WTC11 (cell line): Measurements from ENCODE around the gene DCUN1D3. TPM values are rescaled to one million over a fixed set of nuclear protein-coding genes. Genes with fewer than 3 reads are reported as not detected.

Experiments
- ATAC-seq: fragments of 200-7000 bp; cut with Tn5 transposase; 2 replicates; pipeline ENCODE4 v1.10.0; 2021; ENCODE audit warnings: mild to moderate bottlenecking, moderate library complexity
- CTCF ChIA-PET: fragments of 300-600 bp; sonication (Branson Sonifier 250); formaldehyde crosslinking; loops from one replicate; lab custom pipeline; 2021; ENCODE audit warnings: antibody characterized with exemption; lab: Charles Lee
- POLR2A ChIA-PET: fragments of 350-600 bp; sonication (Branson Sonifier 250); formaldehyde crosslinking; loops from one replicate; lab custom pipeline; 2021; ENCODE audit warnings: antibody characterized with exemption; lab: Charles Lee
- DNase-seq: peaks from one replicate; pipeline ENCODE4 v3.0.0; 2021; ENCODE audit warnings: low spot score
- H3K27ac Mint-ChIP-seq: 2 replicates; pipeline ENCODE4 v1.8.0; 2021; ENCODE audit warnings: mixed read lengths
- H3K27me3 Mint-ChIP-seq: 2 replicates; pipeline ENCODE4 v1.8.0; 2021; ENCODE audit warnings: low read depth, mild to moderate bottlenecking, moderate library complexity, mixed read lengths
- H3K36me3 Mint-ChIP-seq: 2 replicates; pipeline ENCODE4 v1.8.0; 2021; ENCODE audit warnings: mixed read lengths
- H3K4me1 Mint-ChIP-seq: 2 replicates; pipeline ENCODE4 v1.8.0; 2022; ENCODE audit warnings: mixed read lengths
- H3K4me3 Mint-ChIP-seq: 2 replicates; pipeline ENCODE4 v1.8.0; 2021; ENCODE audit warnings: mild to moderate bottlenecking, moderate library complexity, mixed read lengths
- H3K9me3 Mint-ChIP-seq: 2 replicates; pipeline ENCODE4 v1.8.0; 2021; ENCODE audit warnings: mixed read lengths
- ATF6 ChIP-seq: sonication (generic); formaldehyde crosslinking; IDR thresholded peaks from 2 replicates; pipeline ENCODE4 v1.8.1; 2023; ENCODE audit warnings: mild to moderate bottlenecking, missing genetic modification reagents
- FOXJ3 ChIP-seq: sonication (generic); formaldehyde crosslinking; IDR thresholded peaks from 2 replicates; pipeline ENCODE4 v1.9.0; 2021; ENCODE audit warnings: missing genetic modification reagents, mild to moderate bottlenecking, borderline replicate concordance
- NFE2L1 ChIP-seq: sonication (generic); formaldehyde crosslinking; IDR thresholded peaks from 2 replicates; pipeline ENCODE4 v1.8.1; 2023; ENCODE audit warnings: missing genetic modification reagents
- NR1H2 ChIP-seq: sonication (generic); formaldehyde crosslinking; IDR thresholded peaks from 2 replicates; pipeline ENCODE4 v1.9.0; 2021; ENCODE audit warnings: mild to moderate bottlenecking, moderate library complexity, missing genetic modification reagents
- NR2C2 ChIP-seq: sonication (generic); formaldehyde crosslinking; IDR thresholded peaks from 2 replicates; pipeline ENCODE4 v1.8.0; 2022; ENCODE audit warnings: mild to moderate bottlenecking, missing genetic modification reagents
- RELA ChIP-seq: sonication (generic); formaldehyde crosslinking; IDR thresholded peaks from 2 replicates; pipeline ENCODE4 v1.8.1; 2022; ENCODE audit warnings: missing genetic modification reagents, mild to moderate bottlenecking, borderline replicate concordance
- SMAD3 ChIP-seq: sonication (generic); formaldehyde crosslinking; IDR thresholded peaks from 2 replicates; pipeline ENCODE4 v1.8.0; 2022; ENCODE audit warnings: missing genetic modification reagents, mild to moderate bottlenecking, borderline replicate concordance
- SOX15 ChIP-seq: fragments of 250-450 bp; sonication (Bioruptor Pico); IDR thresholded peaks from 2 replicates; pipeline ENCODE4 v1.9.0; 2021; ENCODE audit warnings: mild to moderate bottlenecking
- SP1 ChIP-seq: sonication (generic); formaldehyde crosslinking; conservative IDR thresholded peaks from 2 replicates; pipeline ENCODE4 v1.8.1; 2022; ENCODE audit warnings: missing genetic modification reagents
- TCF7 ChIP-seq: sonication (generic); formaldehyde crosslinking; IDR thresholded peaks from 2 replicates; pipeline ENCODE4 v1.8.0; 2022; ENCODE audit warnings: mild to moderate bottlenecking, low read depth, missing genetic modification reagents, moderate library complexity
- USF1 ChIP-seq: sonication (generic); formaldehyde crosslinking; IDR thresholded peaks from 2 replicates; pipeline ENCODE4 v1.8.0; 2022; ENCODE audit warnings: mild to moderate bottlenecking, missing genetic modification reagents
- ZNF317 ChIP-seq: sonication (generic); formaldehyde crosslinking; IDR thresholded peaks from 2 replicates; pipeline ENCODE4 v1.8.1; 2023; ENCODE audit warnings: low read depth, mild to moderate bottlenecking, moderate library complexity, missing genetic modification reagents, borderline replicate concordance
- ZNF425 ChIP-seq: fragments of 250-450 bp; sonication (Bioruptor Pico); conservative IDR thresholded peaks from 2 replicates; pipeline ENCODE4 v1.9.0; 2021; ENCODE audit warnings: mild to moderate bottlenecking
- ZNF671 ChIP-seq: fragments of 250-450 bp; sonication (Bioruptor Pico); IDR thresholded peaks from 2 replicates; pipeline ENCODE4 v1.8.0; 2021; ENCODE audit warnings: mild to moderate bottlenecking
- total RNA-seq: library from RNA; stranded (reverse); gene quantifications from 3 replicates; pipeline ENCODE4 v1.2.3, GENCODE V29; 2021
- TF ChIP-seq, protein P1 (sequence below): fragments of 250-450 bp; sonication (Bioruptor Pico); IDR thresholded peaks from 2 replicates; pipeline ENCODE4 v1.9.0; 2021; ENCODE audit warnings: mild to moderate bottlenecking
- TF ChIP-seq, protein P2 (sequence below): sonication (generic); formaldehyde crosslinking; IDR thresholded peaks from 2 replicates; pipeline ENCODE4 v1.8.1; 2023; ENCODE audit warnings: mild to moderate bottlenecking, missing genetic modification reagents
- TF ChIP-seq, protein P3 (sequence below): sonication (generic); formaldehyde crosslinking; IDR thresholded peaks from 2 replicates; pipeline ENCODE4 v1.8.0; 2022; ENCODE audit warnings: mild to moderate bottlenecking, missing genetic modification reagents
- TF ChIP-seq, protein P4 (sequence below): sonication (generic); formaldehyde crosslinking; IDR thresholded peaks from 2 replicates; pipeline ENCODE4 v1.8.1; 2022; ENCODE audit warnings: mild to moderate bottlenecking, missing genetic modification reagents, moderate library complexity, borderline replicate concordance

DCUN1D3 gene
- total RNA-seq, 1 experiment from 2014 or later: 14.7 TPM

DNA sequence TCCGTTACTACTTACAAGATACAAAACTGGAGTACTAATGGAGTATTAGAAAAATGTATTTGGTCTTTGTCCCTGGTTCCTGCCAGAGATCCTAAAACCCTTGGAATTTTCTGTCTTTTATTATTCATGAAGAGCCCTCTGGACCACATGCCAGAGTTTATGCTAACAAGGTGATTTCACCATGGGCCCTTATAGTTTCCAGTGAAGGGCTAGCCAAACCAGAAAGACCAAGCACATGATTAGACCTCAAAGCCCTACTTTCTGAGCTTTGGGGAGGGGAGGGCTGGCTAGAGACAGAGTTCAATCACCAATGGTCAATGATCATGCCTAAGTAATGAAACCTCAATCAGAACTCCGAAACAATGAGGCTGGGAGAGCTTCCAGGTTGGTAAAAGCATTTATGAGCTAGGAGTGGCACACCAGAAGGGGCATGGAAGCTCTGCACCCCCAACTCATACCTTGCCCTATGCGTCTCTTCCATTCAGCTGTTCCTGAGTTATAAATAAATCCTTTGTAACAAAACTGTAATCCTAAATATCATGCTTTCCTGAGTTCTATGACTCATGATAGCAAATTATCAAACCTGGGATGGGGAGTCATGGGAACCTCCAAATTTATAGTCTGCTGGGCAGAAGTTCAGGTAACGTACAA, 10.4 kb downstream of the DCUN1D3 start:
- H3K9me3 Mint-ChIP-seq: no peaks in the 10 kb centered on the region
- H3K27ac Mint-ChIP-seq: peak overlapping the region; percentile 94
- POLR2A ChIA-PET: interaction anchor here (0.6 to 1.5 kb wide), 2 partner anchors 11 to 68 kb away, joined by 5 to 9 read pairs; partner anchors contain the start of genes DCUN1D3 and LYRM1
- ATAC-seq (peak; percentile 76), DNase-seq (no peak)
- TF ChIP-seq, protein P1, sequence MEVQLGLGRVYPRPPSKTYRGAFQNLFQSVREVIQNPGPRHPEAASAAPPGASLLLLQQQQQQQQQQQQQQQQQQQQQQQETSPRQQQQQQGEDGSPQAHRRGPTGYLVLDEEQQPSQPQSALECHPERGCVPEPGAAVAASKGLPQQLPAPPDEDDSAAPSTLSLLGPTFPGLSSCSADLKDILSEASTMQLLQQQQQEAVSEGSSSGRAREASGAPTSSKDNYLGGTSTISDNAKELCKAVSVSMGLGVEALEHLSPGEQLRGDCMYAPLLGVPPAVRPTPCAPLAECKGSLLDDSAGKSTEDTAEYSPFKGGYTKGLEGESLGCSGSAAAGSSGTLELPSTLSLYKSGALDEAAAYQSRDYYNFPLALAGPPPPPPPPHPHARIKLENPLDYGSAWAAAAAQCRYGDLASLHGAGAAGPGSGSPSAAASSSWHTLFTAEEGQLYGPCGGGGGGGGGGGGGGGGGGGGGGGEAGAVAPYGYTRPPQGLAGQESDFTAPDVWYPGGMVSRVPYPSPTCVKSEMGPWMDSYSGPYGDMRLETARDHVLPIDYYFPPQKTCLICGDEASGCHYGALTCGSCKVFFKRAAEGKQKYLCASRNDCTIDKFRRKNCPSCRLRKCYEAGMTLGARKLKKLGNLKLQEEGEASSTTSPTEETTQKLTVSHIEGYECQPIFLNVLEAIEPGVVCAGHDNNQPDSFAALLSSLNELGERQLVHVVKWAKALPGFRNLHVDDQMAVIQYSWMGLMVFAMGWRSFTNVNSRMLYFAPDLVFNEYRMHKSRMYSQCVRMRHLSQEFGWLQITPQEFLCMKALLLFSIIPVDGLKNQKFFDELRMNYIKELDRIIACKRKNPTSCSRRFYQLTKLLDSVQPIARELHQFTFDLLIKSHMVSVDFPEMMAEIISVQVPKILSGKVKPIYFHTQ (CRISPR knock-in tag): no peak
- TF ChIP-seq NFE2L1: no peak
- no peak for TF ChIP-seq USF1 (CRISPR knock-in tag)
- H3K4me1 Mint-ChIP-seq: peaks cover 18% of the 10 kb centered on the region
- no peaks in the 10 kb centered on the region for H3K27me3 Mint-ChIP-seq
- peak overlapping the region; percentile 35 for H3K4me3 Mint-ChIP-seq
- H3K36me3 Mint-ChIP-seq: peaks cover 4% of the 10 kb centered on the region; the same call in 1 of the 2 replicates
- CTCF ChIA-PET: interaction anchor here (0.8 to 1.3 kb wide), 5 partner anchors 8 to 39 kb away, joined by 3 read pairs; partner anchors contain the start of gene DCUN1D3

DNA sequence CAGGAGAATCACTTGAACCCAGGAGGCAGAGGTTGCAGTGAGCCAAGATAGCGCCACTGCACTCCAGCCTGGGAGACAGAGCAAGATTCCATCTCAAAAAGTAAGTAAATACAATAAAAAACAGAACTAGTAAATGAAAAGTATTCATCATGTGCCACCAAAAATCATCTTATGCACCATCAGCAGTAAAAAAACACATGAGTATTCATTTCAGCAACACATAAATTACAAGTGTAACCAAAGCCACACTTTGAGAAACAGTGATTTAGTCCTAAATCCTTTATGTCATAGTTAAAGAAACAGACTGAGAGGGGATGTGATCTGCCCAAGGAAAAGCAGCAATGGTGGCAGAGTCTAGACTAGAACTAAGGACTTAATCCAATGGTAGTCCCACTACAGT, 13.0 kb downstream of the DCUN1D3 start:
- ATAC-seq (no peak), DNase-seq (no peak)
- H3K4me1 Mint-ChIP-seq: peaks cover 24% of the 10 kb centered on the region
- H3K4me3 Mint-ChIP-seq: no peak overlapping the region
- H3K27ac Mint-ChIP-seq: no peak overlapping the region
- H3K9me3 Mint-ChIP-seq: no peaks in the 10 kb centered on the region
- ChIA-PET POLR2A (no interaction called here), CTCF (no interaction called here)
- H3K36me3 Mint-ChIP-seq: peaks cover 10% of the 10 kb centered on the region; the same call in 1 of the 2 replicates
- TF ChIP-seq TCF7 (CRISPR knock-in tag) (no peak), ZNF317 (CRISPR knock-in tag) (no peak), SOX15 (CRISPR knock-in tag) (no peak), ZNF425 (CRISPR knock-in tag) (no peak), ZNF671 (no peak), FOXJ3 (no peak), NR1H2 (CRISPR knock-in tag) (no peak), SMAD3 (CRISPR knock-in tag) (no peak), ATF6 (CRISPR knock-in tag) (no peak), SP1 (CRISPR knock-in tag) (no peak), NR2C2 (CRISPR knock-in tag) (no peak), RELA (CRISPR knock-in tag) (no peak)
- TF ChIP-seq, protein P2, sequence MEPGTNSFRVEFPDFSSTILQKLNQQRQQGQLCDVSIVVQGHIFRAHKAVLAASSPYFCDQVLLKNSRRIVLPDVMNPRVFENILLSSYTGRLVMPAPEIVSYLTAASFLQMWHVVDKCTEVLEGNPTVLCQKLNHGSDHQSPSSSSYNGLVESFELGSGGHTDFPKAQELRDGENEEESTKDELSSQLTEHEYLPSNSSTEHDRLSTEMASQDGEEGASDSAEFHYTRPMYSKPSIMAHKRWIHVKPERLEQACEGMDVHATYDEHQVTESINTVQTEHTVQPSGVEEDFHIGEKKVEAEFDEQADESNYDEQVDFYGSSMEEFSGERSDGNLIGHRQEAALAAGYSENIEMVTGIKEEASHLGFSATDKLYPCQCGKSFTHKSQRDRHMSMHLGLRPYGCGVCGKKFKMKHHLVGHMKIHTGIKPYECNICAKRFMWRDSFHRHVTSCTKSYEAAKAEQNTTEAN (CRISPR knock-in tag): no peak
- TF ChIP-seq, protein P3, sequence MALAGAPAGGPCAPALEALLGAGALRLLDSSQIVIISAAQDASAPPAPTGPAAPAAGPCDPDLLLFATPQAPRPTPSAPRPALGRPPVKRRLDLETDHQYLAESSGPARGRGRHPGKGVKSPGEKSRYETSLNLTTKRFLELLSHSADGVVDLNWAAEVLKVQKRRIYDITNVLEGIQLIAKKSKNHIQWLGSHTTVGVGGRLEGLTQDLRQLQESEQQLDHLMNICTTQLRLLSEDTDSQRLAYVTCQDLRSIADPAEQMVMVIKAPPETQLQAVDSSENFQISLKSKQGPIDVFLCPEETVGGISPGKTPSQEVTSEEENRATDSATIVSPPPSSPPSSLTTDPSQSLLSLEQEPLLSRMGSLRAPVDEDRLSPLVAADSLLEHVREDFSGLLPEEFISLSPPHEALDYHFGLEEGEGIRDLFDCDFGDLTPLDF (CRISPR knock-in tag): no peak
- TF ChIP-seq, protein P4, sequence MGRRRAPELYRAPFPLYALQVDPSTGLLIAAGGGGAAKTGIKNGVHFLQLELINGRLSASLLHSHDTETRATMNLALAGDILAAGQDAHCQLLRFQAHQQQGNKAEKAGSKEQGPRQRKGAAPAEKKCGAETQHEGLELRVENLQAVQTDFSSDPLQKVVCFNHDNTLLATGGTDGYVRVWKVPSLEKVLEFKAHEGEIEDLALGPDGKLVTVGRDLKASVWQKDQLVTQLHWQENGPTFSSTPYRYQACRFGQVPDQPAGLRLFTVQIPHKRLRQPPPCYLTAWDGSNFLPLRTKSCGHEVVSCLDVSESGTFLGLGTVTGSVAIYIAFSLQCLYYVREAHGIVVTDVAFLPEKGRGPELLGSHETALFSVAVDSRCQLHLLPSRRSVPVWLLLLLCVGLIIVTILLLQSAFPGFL: no peak
- no peaks in the 10 kb centered on the region for H3K27me3 Mint-ChIP-seq
